Esophagus squamous epithelium (tissue), 5 donors: ENCODE measurements around the gene SIK3. TPM values are rescaled to one million over a fixed set of nuclear protein-coding genes. Genes with fewer than 3 reads are reported as not detected.

Experiments used
- DNase-seq: peaks from one replicate; lab custom pipeline; 2025; lab: John Stamatoyannopoulos, UW
- H3K27ac ChIP-seq, 4 donors: fragments of 200-600 bp; sonication (generic); one replicate each; pipeline ENCODE4 v1.5.1; 2016 to 2019; ENCODE audit warnings: mild to moderate bottlenecking in 1 of 4
- H3K27me3 ChIP-seq, 4 donors: fragments of 200-600 bp; sonication (generic); 1 replicate in 3 of 4; 2 replicates in 1 of 4; pipeline versions ENCODE4 v1.5.1 to v1.6.0; 2017 to 2021; ENCODE audit warnings: antibody characterized with exemption in 1 of 4
- H3K36me3 ChIP-seq, 3 donors: fragments of 200-600 bp; sonication (generic); one replicate each; pipeline ENCODE4 v1.5.1; 2016 to 2019
- H3K4me1 ChIP-seq, 3 donors: fragments of 200-600 bp; sonication (generic); one replicate each; pipeline ENCODE4 v1.5.1; 2017 to 2019
- H3K4me3 ChIP-seq, 4 donors: fragments of 200-600 bp; sonication (generic); 1 replicate in 3 of 4; 2 replicates in 1 of 4; pipeline ENCODE4 v1.5.1; 2016 to 2019; ENCODE audit warnings: mild to moderate bottlenecking in 2 of 4, moderate library complexity in 1 of 4
- H3K9me3 ChIP-seq, 3 donors: fragments of 200-600 bp; sonication (generic); one replicate each; pipeline ENCODE4 v1.5.1; 2016 to 2019
- CTCF ChIP-seq, 6 experiments: fragments of 450-650 bp in 4 of 6; fragments of 200-600 bp in 2 of 6; sonication (generic) in 2 of 6; IDR thresholded peaks; one replicate each; pipeline ENCODE4 v1.5.1; 2016 to 2019; ENCODE audit warnings: antibody characterized with exemption in 6 of 6, mild to moderate bottlenecking in 4 of 6, moderate library complexity in 4 of 6
- POLR2A ChIP-seq, 4 donors: fragments of 450-650 bp; IDR thresholded peaks; one replicate each; pipeline ENCODE4 v1.6.1; 2017; ENCODE audit warnings: antibody characterized with exemption in 4 of 4, mild to moderate bottlenecking in 4 of 4, moderate library complexity in 3 of 4
- WGBS, 2 donors: methylation state at CpG; one replicate each; pipeline ENCODE4 v1.1.5; 2018; 5-methylcytosine and 5-hydroxymethylcytosine counted together
- intact Hi-C: fragments of 100-400 bp; cut with DNase I; formaldehyde crosslinking; loops from one replicate; pipeline ENCODE4 v1.15.0; 2022
- total RNA-seq, 4 donors: library from RNA; depleted of rRNA; stranded (reverse); fragments of >200 nt; gene quantifications; one replicate each; pipeline ENCODE4 v1.1.0, GENCODE V29; 2016
- donor health status: DM: yes; HTN: yes; CAD: no.

Gene SIK3
- total RNA-seq, 4 donors from 2014 or later = 16.2 to 35.1 (median 20.3) TPM

GRCh38 chr11:116821050-116821918 lies 276.9 kb downstream of the SIK3 start:
- Histone ChIP-seq H3K4me1 (no peaks in the 10 kb centered on the region), H3K27ac (no peak overlapping the region), H3K27me3 (no peaks in the 10 kb centered on the region), H3K9me3 (no peaks in the 10 kb centered on the region), H3K4me3 (no peak overlapping the region), H3K36me3 (no peaks in the 10 kb centered on the region)
- TF ChIP-seq CTCF (IDR thresholded peaks at IDR 0.05) (no peak), POLR2A (IDR thresholded peaks at IDR 0.05) (no peak)
- DNase-seq = no peak
- intact Hi-C loops = no loop called here
- WGBS, 2 donors = 90% methylated on average over 17 to 26 of the region's 51 CpGs

GRCh38 chr11:116819049-116819448 lies 279.2 kb downstream of the SIK3 start:
- DNase-seq = no peak
- no peaks in the 10 kb centered on the region for H3K36me3 ChIP-seq
- H3K27ac ChIP-seq = no peak overlapping the region
- WGBS, 2 donors = 78 to 82% methylated on average over 5 to 8 of the region's 9 CpGs
- no peaks in the 10 kb centered on the region for H3K9me3 ChIP-seq
- no peaks in the 10 kb centered on the region for H3K4me1 ChIP-seq
- intact Hi-C loops = no loop called here
- H3K27me3 ChIP-seq = no peaks in the 10 kb centered on the region
- H3K4me3 ChIP-seq = no peak overlapping the region
- TF ChIP-seq POLR2A (IDR thresholded peaks at IDR 0.05) (no peak), CTCF (IDR thresholded peaks at IDR 0.05) (no peak)

GRCh38 chr11:116814502-116814901 lies 283.7 kb downstream of the SIK3 start:
- DNase-seq = no peak
- Histone ChIP-seq H3K4me3 (no peak overlapping the region), H3K9me3 (no peaks in the 10 kb centered on the region), H3K27me3 (no peaks in the 10 kb centered on the region), H3K36me3 (no peaks in the 10 kb centered on the region), H3K4me1 (no peaks in the 10 kb centered on the region), H3K27ac (no peak overlapping the region)
- intact Hi-C loops = no loop called here
- TF ChIP-seq CTCF (IDR thresholded peaks at IDR 0.05) = no peak
- TF ChIP-seq POLR2A (IDR thresholded peaks at IDR 0.05) = no peak
- WGBS, 2 donors = 81 to 83% methylated on average over 6 of the region's 6 CpGs

- Histone ChIP-seq H3K36me3 (no peaks in the 10 kb centered on the region), H3K4me1 (no peaks in the 10 kb centered on the region), H3K4me3 (no peak overlapping the region), H3K9me3 (no peaks in the 10 kb centered on the region), H3K27ac (no peak overlapping the region), H3K27me3 (no peaks in the 10 kb centered on the region)
- intact Hi-C loops = no loop called here
- DNase-seq = no peak
- no peak for TF ChIP-seq CTCF (IDR thresholded peaks at IDR 0.05)
- no peak for TF ChIP-seq POLR2A (IDR thresholded peaks at IDR 0.05)
- 86 to 100% methylated on average over 1 to 4 of the region's 5 CpGs for WGBS, 2 donors
Measured at GRCh38 chr11:116813781-116814471, 284.3 kb downstream of the SIK3 start.

- no peak for DNase-seq
- H3K9me3 ChIP-seq = no peaks in the 10 kb centered on the region
- H3K27ac ChIP-seq = no peak overlapping the region
- intact Hi-C loops = no loop called here
- TF ChIP-seq POLR2A (IDR thresholded peaks at IDR 0.05) (no peak), CTCF (IDR thresholded peaks at IDR 0.05) (no peak)
- no peaks in the 10 kb centered on the region for H3K27me3 ChIP-seq
- H3K4me1 ChIP-seq = no peaks in the 10 kb centered on the region
- no peaks in the 10 kb centered on the region for H3K36me3 ChIP-seq
- WGBS, 2 donors = 70 to 88% methylated on average over 1 of the region's 1 CpG
- no peak overlapping the region for H3K4me3 ChIP-seq
Measured at GRCh38 chr11:116813170-116813569, 285.1 kb downstream of the SIK3 start.
